ENCODE results near the gene UIMC1. TPM values are rescaled to one million over a fixed set of nuclear protein-coding genes. Genes with fewer than 3 reads are reported as not detected.

The UIMC1 gene
- polyA plus RNA-seq, 1 donor (not counting 4 experiments of a cell fraction or from before 2014, with no cell fraction given), result 29.0 TPM

DNA sequence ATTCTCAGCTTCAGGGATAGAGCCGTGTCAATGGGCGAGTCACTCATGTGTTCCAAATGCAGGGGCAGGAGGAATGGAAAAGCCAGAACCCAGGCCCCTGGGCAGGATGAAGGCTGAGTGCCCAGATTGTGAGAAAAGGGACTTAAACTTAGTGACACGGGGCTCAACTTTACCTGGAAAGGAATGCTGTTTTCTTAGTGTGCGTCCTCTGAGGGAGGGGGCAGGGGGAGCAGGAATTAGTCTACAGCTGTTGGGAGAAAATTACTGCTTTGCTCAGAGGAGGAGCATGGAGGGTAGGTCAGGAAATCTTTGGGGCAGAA is 122.0 kb downstream of the UIMC1 start:
- Histone ChIP-seq H3K4me2 (ENCODE audit: control insufficient read depth, extremely low read depth, insufficient read depth, low read depth, low read length) (no peak overlapping the region), H3K36me3 (ENCODE audit: control insufficient read depth in 2 of 2, extremely low read depth in 1 of 2, insufficient read depth in 2 of 2, low read length in 2 of 2) (no peaks in the 10 kb centered on the region), H3K4me3 (ENCODE audit: control insufficient read depth in 2 of 3, extremely low read depth in 1 of 3, insufficient read depth in 2 of 3, low read depth in 1 of 3, low read length in 3 of 3) (no peak overlapping the region), H3K79me2 (ENCODE audit: control insufficient read depth, insufficient read depth, low read length) (no peaks in the 10 kb centered on the region), H3K27ac (ENCODE audit: control insufficient read depth, insufficient read depth, low read length) (no peak overlapping the region), H4K20me1 (ENCODE audit: control insufficient read depth, extremely low read depth, insufficient read depth, low read length) (no peaks in the 10 kb centered on the region), H3K9ac (ENCODE audit: control insufficient read depth, extremely low read depth, insufficient read depth, low read length) (no peak overlapping the region), H3K4me1 (ENCODE audit: control insufficient read depth, extremely low read depth, insufficient read depth, low read length) (no peaks in the 10 kb centered on the region), H3K27me3 (ENCODE audit: control insufficient read depth, extremely low read depth, insufficient read depth, low read length) (no peaks in the 10 kb centered on the region), H3K9me1 (ENCODE audit: control insufficient read depth, extremely low read depth, insufficient read depth, low read length) (no peaks in the 10 kb centered on the region), H3K9me3 (ENCODE audit: control insufficient read depth, low read depth, low read length) (no peaks in the 10 kb centered on the region), H2AFZ (ENCODE audit: control insufficient read depth, low read length) (no peak overlapping the region)
- dilution Hi-C loops (cut with MboI; ENCODE audit: extremely low pct_ligation_motif_present, low sequenced_read_pairs), result no loop called here
- DNase-seq (ENCODE audit: low read depth, low spot score) (no peak), FAIRE-seq (no peak)
- TF ChIP-seq, protein P1, sequence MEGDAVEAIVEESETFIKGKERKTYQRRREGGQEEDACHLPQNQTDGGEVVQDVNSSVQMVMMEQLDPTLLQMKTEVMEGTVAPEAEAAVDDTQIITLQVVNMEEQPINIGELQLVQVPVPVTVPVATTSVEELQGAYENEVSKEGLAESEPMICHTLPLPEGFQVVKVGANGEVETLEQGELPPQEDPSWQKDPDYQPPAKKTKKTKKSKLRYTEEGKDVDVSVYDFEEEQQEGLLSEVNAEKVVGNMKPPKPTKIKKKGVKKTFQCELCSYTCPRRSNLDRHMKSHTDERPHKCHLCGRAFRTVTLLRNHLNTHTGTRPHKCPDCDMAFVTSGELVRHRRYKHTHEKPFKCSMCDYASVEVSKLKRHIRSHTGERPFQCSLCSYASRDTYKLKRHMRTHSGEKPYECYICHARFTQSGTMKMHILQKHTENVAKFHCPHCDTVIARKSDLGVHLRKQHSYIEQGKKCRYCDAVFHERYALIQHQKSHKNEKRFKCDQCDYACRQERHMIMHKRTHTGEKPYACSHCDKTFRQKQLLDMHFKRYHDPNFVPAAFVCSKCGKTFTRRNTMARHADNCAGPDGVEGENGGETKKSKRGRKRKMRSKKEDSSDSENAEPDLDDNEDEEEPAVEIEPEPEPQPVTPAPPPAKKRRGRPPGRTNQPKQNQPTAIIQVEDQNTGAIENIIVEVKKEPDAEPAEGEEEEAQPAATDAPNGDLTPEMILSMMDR (optimal IDR thresholded peaks at IDR 0.05 in 1 of 3, IDR thresholded peaks at IDR 0.05 in 1 of 3, conservative IDR thresholded peaks at IDR 0.05 in 1 of 3; ENCODE audit: extremely low read depth in 1 of 3, insufficient read depth in 2 of 3, low read length in 3 of 3), result no peak
- TF ChIP-seq EZH2 (IDR thresholded peaks at IDR 0.05; ENCODE audit: low read length), result no peak

DNA sequence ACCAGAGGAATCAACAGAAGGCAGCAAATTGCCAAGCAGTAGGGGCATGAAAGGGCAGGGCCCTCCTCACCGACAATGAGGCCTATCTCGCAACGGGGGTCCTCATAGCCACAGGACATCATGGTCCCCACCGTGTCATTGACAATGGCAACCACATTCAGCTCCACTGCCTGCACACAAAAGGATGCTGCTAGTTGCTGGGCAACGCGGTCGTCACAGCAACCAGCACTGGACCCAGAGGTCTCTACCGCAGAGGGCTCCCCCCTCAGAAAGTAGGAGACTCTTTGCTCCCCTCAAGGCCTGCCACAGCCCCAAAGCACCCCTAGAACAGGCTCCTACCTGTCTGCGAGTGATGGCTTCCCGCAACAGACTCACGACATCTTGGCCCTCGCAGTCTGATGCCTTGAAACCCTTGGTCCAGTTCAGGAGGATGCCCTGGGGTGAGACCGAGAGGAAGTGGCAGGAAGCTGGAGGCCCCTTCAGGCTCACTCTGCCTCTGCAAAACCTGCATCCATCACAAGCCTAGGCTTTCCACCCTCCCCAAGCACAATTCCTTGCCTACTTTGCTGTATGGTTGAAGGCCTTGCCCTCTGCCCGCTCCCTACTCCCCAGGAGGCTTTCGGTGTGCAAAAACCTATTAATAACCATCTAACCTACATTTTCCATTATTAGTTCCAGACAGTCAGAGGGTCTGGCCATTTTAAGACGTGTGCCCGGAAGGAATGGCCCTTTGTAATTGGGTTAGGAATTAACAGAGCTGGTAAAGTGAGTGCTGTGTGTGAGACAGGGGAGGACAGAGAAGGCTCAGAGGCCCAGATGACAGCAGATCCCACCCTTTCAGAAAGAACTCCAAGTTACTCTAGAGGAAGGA is 122.6 kb downstream of the UIMC1 start:
- TF ChIP-seq, protein P1 (optimal IDR thresholded peaks at IDR 0.05 in 1 of 3, IDR thresholded peaks at IDR 0.05 in 1 of 3, conservative IDR thresholded peaks at IDR 0.05 in 1 of 3; ENCODE audit: extremely low read depth in 1 of 3, insufficient read depth in 2 of 3, low read length in 3 of 3), result peak in 1 of 3 experiments; percentile 5
- no peak for TF ChIP-seq EZH2 (IDR thresholded peaks at IDR 0.05; ENCODE audit: low read length)
- dilution Hi-C loops (cut with MboI; ENCODE audit: extremely low pct_ligation_motif_present, low sequenced_read_pairs), result no loop called here
- no peaks in the 10 kb centered on the region for H3K4me1 ChIP-seq (ENCODE audit: control insufficient read depth, extremely low read depth, insufficient read depth, low read length)
- DNase-seq (ENCODE audit: low read depth, low spot score) (no peak), FAIRE-seq (no peak)
- no peak overlapping the region for H3K9ac ChIP-seq (ENCODE audit: control insufficient read depth, extremely low read depth, insufficient read depth, low read length)
- H3K4me3 ChIP-seq (ENCODE audit: control insufficient read depth in 2 of 3, extremely low read depth in 1 of 3, insufficient read depth in 2 of 3, low read depth in 1 of 3, low read length in 3 of 3), result no peak overlapping the region
- H4K20me1 ChIP-seq (ENCODE audit: control insufficient read depth, extremely low read depth, insufficient read depth, low read length), result no peaks in the 10 kb centered on the region
- H3K36me3 ChIP-seq (ENCODE audit: control insufficient read depth in 2 of 2, extremely low read depth in 1 of 2, insufficient read depth in 2 of 2, low read length in 2 of 2), result no peaks in the 10 kb centered on the region
- H2AFZ ChIP-seq (ENCODE audit: control insufficient read depth, low read length), result no peak overlapping the region
- no peak overlapping the region for H3K4me2 ChIP-seq (ENCODE audit: control insufficient read depth, extremely low read depth, insufficient read depth, low read depth, low read length)
- no peaks in the 10 kb centered on the region for H3K79me2 ChIP-seq (ENCODE audit: control insufficient read depth, insufficient read depth, low read length)
- no peaks in the 10 kb centered on the region for H3K9me3 ChIP-seq (ENCODE audit: control insufficient read depth, low read depth, low read length)
- H3K27me3 ChIP-seq (ENCODE audit: control insufficient read depth, extremely low read depth, insufficient read depth, low read length), result no peaks in the 10 kb centered on the region
- no peaks in the 10 kb centered on the region for H3K9me1 ChIP-seq (ENCODE audit: control insufficient read depth, extremely low read depth, insufficient read depth, low read length)
- H3K27ac ChIP-seq (ENCODE audit: control insufficient read depth, insufficient read depth, low read length), result no peak overlapping the region
